Measurements from ENCODE around the gene KASH5. TPM values are rescaled to one million over a fixed set of nuclear protein-coding genes. Genes with fewer than 3 reads are reported as not detected.

The KASH5 gene
- total and polyA plus RNA-seq, 9 donors, result 0.15 to 0.23 TPM; not detected in 7

GRCh38 chr19:49423071-49423984 is 35.3 kb downstream of the KASH5 start, which contains the start of gene PTH2:
TSS of gene PTH2 (minus strand) at chr19:49423441. CDS start at chr19:49423339, 102 bp downstream.
- TF ChIP-seq, protein P1, sequence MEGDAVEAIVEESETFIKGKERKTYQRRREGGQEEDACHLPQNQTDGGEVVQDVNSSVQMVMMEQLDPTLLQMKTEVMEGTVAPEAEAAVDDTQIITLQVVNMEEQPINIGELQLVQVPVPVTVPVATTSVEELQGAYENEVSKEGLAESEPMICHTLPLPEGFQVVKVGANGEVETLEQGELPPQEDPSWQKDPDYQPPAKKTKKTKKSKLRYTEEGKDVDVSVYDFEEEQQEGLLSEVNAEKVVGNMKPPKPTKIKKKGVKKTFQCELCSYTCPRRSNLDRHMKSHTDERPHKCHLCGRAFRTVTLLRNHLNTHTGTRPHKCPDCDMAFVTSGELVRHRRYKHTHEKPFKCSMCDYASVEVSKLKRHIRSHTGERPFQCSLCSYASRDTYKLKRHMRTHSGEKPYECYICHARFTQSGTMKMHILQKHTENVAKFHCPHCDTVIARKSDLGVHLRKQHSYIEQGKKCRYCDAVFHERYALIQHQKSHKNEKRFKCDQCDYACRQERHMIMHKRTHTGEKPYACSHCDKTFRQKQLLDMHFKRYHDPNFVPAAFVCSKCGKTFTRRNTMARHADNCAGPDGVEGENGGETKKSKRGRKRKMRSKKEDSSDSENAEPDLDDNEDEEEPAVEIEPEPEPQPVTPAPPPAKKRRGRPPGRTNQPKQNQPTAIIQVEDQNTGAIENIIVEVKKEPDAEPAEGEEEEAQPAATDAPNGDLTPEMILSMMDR (IDR thresholded peaks at IDR 0.05), result no peak
- TF ChIP-seq POLR2A (IDR thresholded peaks at IDR 0.05), result no peak
- no peak for TF ChIP-seq EP300 (IDR thresholded peaks at IDR 0.05)
- 3 to 5% (median 5%) methylated on average over 38 to 42 of the region's 42 CpGs for WGBS, 3 donors
- Histone ChIP-seq H3K36me3 (no peaks in the 10 kb centered on the region), H3K27ac (no peak within 1 kb of the TSS), H3K9me3 (no peaks in the 10 kb centered on the region), H3K4me1 (ENCODE audit: insufficient read depth) (peaks cover 1% of the 10 kb centered on the region), H3K27me3 (peaks cover 9% of the 10 kb centered on the region), H3K4me3 (no peak within 1 kb of the TSS)
- DNase-seq, result no peak
- intact Hi-C loops (cut with DNase I), result no loop called here

DNA sequence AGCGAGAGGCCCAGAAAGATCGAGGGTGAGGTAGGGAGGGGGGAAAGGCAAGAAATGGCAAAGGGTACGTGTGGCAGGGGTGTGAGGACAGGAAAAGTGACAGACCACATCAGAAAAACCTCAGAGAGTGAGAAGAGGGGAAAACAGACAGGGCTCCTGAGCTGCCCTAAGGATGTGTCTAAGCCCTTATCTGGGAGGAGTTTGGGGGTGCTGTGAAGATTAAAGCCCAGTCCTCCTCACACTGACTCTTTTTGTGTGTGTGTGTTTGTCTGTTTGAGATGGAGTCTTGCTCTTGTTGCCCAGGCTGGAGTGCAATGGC is 35.9 kb downstream of the KASH5 start:
- Histone ChIP-seq H3K27ac (no peak overlapping the region), H3K27me3 (peaks cover 9% of the 10 kb centered on the region), H3K4me3 (no peak overlapping the region), H3K9me3 (no peaks in the 10 kb centered on the region), H3K36me3 (no peaks in the 10 kb centered on the region), H3K4me1 (ENCODE audit: insufficient read depth) (peaks cover 1% of the 10 kb centered on the region)
- intact Hi-C loops (cut with DNase I), result no loop called here
- TF ChIP-seq EP300 (IDR thresholded peaks at IDR 0.05) (no peak), POLR2A (IDR thresholded peaks at IDR 0.05) (no peak)
- TF ChIP-seq, protein P1 (IDR thresholded peaks at IDR 0.05), result no peak
- no peak for DNase-seq
- 6 to 9% (median 8%) methylated on average over 3 of the region's 3 CpGs for WGBS, 3 donors

GRCh38 chr19:49425178-49425577 is 37.1 kb downstream of the KASH5 start, which contains the start of gene GFY:
TSS of gene GFY (plus strand) at chr19:49425388. CDS start at chr19:49426431, 1,043 bp downstream.
- Histone ChIP-seq H3K36me3 (no peaks in the 10 kb centered on the region), H3K27me3 (peaks cover 9% of the 10 kb centered on the region), H3K4me3 (no peak within 1 kb of the TSS), H3K27ac (no peak within 1 kb of the TSS), H3K4me1 (ENCODE audit: insufficient read depth) (peaks cover 1% of the 10 kb centered on the region), H3K9me3 (no peaks in the 10 kb centered on the region)
- DNase-seq, result no peak
- intact Hi-C loops (cut with DNase I), result no loop called here
- WGBS, 3 donors, result 52 to 62% (median 61%) methylated on average over 7 of the region's 7 CpGs
- TF ChIP-seq, protein P1 (IDR thresholded peaks at IDR 0.05), result no peak
- TF ChIP-seq EP300 (IDR thresholded peaks at IDR 0.05), result no peak
- TF ChIP-seq POLR2A (IDR thresholded peaks at IDR 0.05), result no peak

DNA sequence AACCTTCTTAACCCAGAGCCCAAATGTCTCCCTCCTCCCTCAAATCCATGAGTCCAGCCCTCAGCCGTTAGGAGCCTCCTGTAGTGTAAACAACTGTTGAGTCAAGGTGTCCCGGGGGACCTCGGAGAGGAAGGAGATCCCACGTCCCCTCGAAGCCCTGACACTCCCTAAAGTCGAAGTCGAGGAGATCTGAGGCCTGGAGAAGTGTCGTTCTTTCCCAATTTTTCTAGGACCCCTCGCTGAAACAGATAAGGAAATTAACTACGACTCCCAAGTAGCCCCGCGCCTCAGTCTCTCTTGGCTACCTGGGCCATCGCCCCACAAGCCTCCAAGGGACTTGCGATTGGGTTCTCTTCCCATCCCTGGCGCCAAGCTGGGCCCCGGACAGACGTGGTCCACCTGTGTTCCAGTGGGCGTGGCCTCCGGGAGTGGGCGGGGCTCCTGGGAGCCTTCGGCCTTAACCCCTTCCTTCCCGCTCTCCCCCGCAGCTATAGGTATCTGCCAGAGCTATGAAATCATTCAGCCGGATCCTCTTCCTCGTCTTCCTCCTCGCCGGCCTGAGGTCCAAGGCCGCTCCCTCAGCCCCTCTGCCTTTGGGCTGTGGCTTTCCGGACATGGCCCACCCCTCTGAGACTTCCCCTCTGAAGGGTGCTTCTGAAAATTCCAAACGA is 38.0 kb downstream of the KASH5 start:
- no peak for DNase-seq
- Histone ChIP-seq H3K36me3 (no peaks in the 10 kb centered on the region), H3K4me3 (no peak overlapping the region), H3K27me3 (peaks cover 11% of the 10 kb centered on the region), H3K9me3 (no peaks in the 10 kb centered on the region), H3K27ac (no peak overlapping the region), H3K4me1 (ENCODE audit: insufficient read depth) (peaks cover 1% of the 10 kb centered on the region)
- 2 to 4% (median 3%) methylated on average over 30 of the region's 30 CpGs for WGBS, 3 donors
- TF ChIP-seq, protein P1 (IDR thresholded peaks at IDR 0.05), result no peak
- TF ChIP-seq EP300 (IDR thresholded peaks at IDR 0.05) (no peak), POLR2A (IDR thresholded peaks at IDR 0.05) (no peak)
- intact Hi-C loops (cut with DNase I), result no loop called here

Data from ovary (tissue), 9 donors.